Measurements from ENCODE around the gene C11orf86. TPM values are rescaled to one million over a fixed set of nuclear protein-coding genes. Genes with fewer than 3 reads are reported as not detected.
A peak's percentile ranks its signal among the peaks of the same experiment; 100 is the strongest.

C11orf86 gene
- total RNA-seq, 1 experiment from 2014 or later = 0.25 TPM

DNA sequence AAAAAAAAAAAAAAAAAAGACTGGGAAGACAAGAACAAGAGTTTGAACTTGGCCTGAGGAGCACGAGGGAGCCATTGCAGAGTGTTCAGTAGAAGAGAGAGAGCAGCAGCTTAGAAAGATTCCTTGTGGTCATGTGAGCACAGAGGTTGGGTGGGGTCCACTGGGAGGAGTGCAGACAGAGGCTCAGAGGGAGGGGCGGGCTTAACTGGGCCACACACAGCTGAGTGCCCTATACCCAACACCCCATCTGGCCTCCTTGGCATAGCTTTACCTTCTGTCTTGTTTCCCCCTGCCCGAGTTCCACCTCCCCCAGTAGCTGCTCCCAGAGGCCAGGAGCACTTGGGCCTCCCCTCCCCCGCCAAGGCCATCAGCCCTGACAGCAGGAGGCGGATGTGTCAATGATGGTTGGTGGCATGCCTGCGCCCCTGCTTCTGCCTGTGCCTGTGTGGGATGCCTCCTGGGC, 12.1 kb downstream of the C11orf86 start:
- POLR2A ChIA-PET = interaction anchor here (0.7 kb wide), 1 partner anchor 19 kb away, joined by 4 read pairs; no protein-coding TSS in a partner anchor
- Histone ChIP-seq H3K9me2 (ENCODE audit: insufficient read depth) (no peaks in the 10 kb centered on the region), H3K4me3 (replicated peaks in 1 of 2; ENCODE audit: low read depth in 1 of 2, low read length in 2 of 2) (no peak overlapping the region), H3K36me3 (ENCODE audit: control insufficient read depth in 1 of 2, insufficient read depth in 2 of 2, low read length in 2 of 2) (no peaks in the 10 kb centered on the region), H2AFZ (ENCODE audit: low read depth, low read length, poor library complexity, severe bottlenecking) (no peak overlapping the region), H3K4me1 (ENCODE audit: control insufficient read depth in 1 of 2, insufficient read depth in 2 of 2, low read length in 2 of 2) (peaks cover 53 to 58% of the 10 kb centered on the region in 2 experiments), H3K27me3 (ENCODE audit: insufficient read depth, low read length) (no peaks in the 10 kb centered on the region), H3K9ac (ENCODE audit: low read length) (no peak overlapping the region), H3K9me3 (ENCODE audit: control insufficient read depth in 1 of 2, insufficient read depth in 1 of 2, low read depth in 1 of 2, low read length in 2 of 2) (peaks cover 0 to 4% of the 10 kb centered on the region in 2 experiments; a peak in 1 of 4 replicates), H3K4me2 (ENCODE audit: low read length) (peak overlapping the region; percentile 40), H4K20me1 (ENCODE audit: insufficient read depth) (no peaks in the 10 kb centered on the region), H3K27ac (ENCODE audit: low read depth, low read length) (no peak overlapping the region; the same call in 1 of the 2 replicates), H3K79me2 (ENCODE audit: insufficient read depth, low read length) (no peaks in the 10 kb centered on the region)
- intact Hi-C loops (cut with micrococcal nuclease) = loop anchor here (5.0 kb wide), 1 partner anchor 35 kb away; the partner anchor contains the start of gene SYT12
- DNase-seq (ENCODE audit: low read depth, low spot score) (no peak), ATAC-seq (0 out of 2 replicates have a peak, but pooled peaks have one; percentile 16)
- no TSS peak for BruUV-seq (replicated peaks)
- CTCF ChIA-PET = interaction anchor here (1.7 to 2.6 kb wide), 2 partner anchors 11 to 34 kb away, joined by 6 to 8 read pairs; no protein-coding TSS in a partner anchor
- no peak for TF ChIP-seq POLR2AphosphoS5 (IDR thresholded peaks at IDR 0.05; ENCODE audit: low read depth, low read length)
- no peak for TF ChIP-seq EZH2phosphoT487 (IDR thresholded peaks at IDR 0.05; ENCODE audit: borderline replicate concordance)
- no peak for TF ChIP-seq SIN3A (IDR thresholded peaks at IDR 0.05; ENCODE audit: low read depth)
- no peak for TF ChIP-seq CBX3 (IDR thresholded peaks at IDR 0.05; ENCODE audit: low read depth)
- TF ChIP-seq EGR1 (IDR thresholded peaks at IDR 0.05; ENCODE audit: low read depth) = no peak
- TF ChIP-seq FOSL1 (IDR thresholded peaks at IDR 0.05; ENCODE audit: low read depth) = no peak
- TF ChIP-seq, protein P1, sequence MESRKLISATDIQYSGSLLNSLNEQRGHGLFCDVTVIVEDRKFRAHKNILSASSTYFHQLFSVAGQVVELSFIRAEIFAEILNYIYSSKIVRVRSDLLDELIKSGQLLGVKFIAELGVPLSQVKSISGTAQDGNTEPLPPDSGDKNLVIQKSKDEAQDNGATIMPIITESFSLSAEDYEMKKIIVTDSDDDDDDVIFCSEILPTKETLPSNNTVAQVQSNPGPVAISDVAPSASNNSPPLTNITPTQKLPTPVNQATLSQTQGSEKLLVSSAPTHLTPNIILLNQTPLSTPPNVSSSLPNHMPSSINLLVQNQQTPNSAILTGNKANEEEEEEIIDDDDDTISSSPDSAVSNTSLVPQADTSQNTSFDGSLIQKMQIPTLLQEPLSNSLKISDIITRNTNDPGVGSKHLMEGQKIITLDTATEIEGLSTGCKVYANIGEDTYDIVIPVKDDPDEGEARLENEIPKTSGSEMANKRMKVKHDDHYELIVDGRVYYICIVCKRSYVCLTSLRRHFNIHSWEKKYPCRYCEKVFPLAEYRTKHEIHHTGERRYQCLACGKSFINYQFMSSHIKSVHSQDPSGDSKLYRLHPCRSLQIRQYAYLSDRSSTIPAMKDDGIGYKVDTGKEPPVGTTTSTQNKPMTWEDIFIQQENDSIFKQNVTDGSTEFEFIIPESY (IDR thresholded peaks at IDR 0.05; ENCODE audit: extremely low read depth, insufficient replicate concordance, low read length) = no peak
- TF ChIP-seq CEBPB (IDR thresholded peaks at IDR 0.05; ENCODE audit: low read depth) = no peak
- TF ChIP-seq, protein P2, sequence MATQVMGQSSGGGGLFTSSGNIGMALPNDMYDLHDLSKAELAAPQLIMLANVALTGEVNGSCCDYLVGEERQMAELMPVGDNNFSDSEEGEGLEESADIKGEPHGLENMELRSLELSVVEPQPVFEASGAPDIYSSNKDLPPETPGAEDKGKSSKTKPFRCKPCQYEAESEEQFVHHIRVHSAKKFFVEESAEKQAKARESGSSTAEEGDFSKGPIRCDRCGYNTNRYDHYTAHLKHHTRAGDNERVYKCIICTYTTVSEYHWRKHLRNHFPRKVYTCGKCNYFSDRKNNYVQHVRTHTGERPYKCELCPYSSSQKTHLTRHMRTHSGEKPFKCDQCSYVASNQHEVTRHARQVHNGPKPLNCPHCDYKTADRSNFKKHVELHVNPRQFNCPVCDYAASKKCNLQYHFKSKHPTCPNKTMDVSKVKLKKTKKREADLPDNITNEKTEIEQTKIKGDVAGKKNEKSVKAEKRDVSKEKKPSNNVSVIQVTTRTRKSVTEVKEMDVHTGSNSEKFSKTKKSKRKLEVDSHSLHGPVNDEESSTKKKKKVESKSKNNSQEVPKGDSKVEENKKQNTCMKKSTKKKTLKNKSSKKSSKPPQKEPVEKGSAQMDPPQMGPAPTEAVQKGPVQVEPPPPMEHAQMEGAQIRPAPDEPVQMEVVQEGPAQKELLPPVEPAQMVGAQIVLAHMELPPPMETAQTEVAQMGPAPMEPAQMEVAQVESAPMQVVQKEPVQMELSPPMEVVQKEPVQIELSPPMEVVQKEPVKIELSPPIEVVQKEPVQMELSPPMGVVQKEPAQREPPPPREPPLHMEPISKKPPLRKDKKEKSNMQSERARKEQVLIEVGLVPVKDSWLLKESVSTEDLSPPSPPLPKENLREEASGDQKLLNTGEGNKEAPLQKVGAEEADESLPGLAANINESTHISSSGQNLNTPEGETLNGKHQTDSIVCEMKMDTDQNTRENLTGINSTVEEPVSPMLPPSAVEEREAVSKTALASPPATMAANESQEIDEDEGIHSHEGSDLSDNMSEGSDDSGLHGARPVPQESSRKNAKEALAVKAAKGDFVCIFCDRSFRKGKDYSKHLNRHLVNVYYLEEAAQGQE (IDR thresholded peaks at IDR 0.05; ENCODE audit: low read depth) = no peak
- TF ChIP-seq YY1 (IDR thresholded peaks at IDR 0.05; ENCODE audit: extremely low read depth, insufficient replicate concordance, low read depth, low read length) = no peak
- TF ChIP-seq, protein P3, sequence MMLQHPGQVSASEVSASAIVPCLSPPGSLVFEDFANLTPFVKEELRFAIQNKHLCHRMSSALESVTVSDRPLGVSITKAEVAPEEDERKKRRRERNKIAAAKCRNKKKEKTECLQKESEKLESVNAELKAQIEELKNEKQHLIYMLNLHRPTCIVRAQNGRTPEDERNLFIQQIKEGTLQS (IDR thresholded peaks at IDR 0.05) = no peak
- TF ChIP-seq ZFX (IDR thresholded peaks at IDR 0.05) = no peak
- no peak for TF ChIP-seq ELF1 (IDR thresholded peaks at IDR 0.05; ENCODE audit: borderline replicate concordance, low read depth)
- TF ChIP-seq RAD21 (IDR thresholded peaks at IDR 0.05; ENCODE audit: low read depth) = no peak
- TF ChIP-seq TCF7L2 (IDR thresholded peaks at IDR 0.05; ENCODE audit: borderline replicate concordance, extremely low read depth, insufficient read depth, insufficient read length) = no peak
- TF ChIP-seq JUND (IDR thresholded peaks at IDR 0.05) = no peak
- TF ChIP-seq, protein P4, sequence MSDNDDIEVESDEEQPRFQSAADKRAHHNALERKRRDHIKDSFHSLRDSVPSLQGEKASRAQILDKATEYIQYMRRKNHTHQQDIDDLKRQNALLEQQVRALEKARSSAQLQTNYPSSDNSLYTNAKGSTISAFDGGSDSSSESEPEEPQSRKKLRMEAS (IDR thresholded peaks at IDR 0.05) = no peak
- TF ChIP-seq SRF (IDR thresholded peaks at IDR 0.05; ENCODE audit: low read depth) = no peak
- TF ChIP-seq POLR2A (IDR thresholded peaks at IDR 0.05; ENCODE audit: borderline replicate concordance, extremely low read depth, insufficient read depth, insufficient read length) = no peak
- RAD21 ChIA-PET (ENCODE audit: low non-redundant PET in 1 of 2, low total read pairs in 2 of 2, uncharacterized antibody in 2 of 2, unreplicated experiment in 2 of 2) = no interaction called here
